ENCODE data around the gene ARHGEF16.

Gene ARHGEF16

DNA sequence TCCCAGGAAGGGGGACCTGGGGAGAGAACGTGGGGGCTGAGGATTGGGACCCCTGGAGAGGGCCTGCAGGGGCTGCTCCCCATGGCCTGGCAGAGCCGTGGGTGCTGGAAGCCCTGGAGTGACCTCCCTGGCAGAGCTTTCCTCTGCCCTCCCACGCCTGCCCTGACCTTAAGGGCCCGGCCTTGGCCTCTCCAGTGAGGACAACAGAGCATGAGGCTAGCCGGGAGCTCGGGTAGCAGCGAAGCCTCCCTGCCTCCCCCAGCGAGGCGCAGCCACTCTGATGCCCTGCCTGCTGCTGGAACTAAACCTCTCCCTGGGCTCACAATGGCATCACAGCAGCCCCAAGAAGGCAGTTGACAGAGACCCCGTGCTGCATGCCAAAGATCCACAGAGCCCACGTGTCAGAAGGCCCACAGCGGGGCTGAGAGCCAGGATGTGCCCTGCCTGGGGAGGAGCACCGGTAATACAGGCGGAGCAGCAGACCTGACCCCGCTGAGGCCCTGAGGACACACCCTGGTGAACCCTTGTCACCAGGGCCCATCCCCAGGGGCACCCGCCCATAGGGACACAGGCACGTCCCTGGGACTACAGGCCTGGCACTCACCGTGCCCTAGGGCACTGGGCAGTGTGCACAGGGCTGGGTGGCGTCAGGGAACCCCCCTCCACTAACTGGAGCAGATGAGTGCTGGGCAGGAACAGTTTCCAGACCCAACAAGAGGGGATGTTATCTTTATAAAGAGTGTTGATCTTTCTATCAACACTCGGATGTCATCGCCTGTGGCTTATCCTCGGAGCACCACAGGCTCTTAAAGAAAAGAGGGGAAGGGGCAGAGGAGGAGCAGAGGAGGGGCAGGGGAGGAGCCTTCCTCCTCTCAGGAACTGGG is 48.4 kb downstream of the ARHGEF16 start:
- no peak for DNase-seq (ENCODE audit: low spot score)

DNA sequence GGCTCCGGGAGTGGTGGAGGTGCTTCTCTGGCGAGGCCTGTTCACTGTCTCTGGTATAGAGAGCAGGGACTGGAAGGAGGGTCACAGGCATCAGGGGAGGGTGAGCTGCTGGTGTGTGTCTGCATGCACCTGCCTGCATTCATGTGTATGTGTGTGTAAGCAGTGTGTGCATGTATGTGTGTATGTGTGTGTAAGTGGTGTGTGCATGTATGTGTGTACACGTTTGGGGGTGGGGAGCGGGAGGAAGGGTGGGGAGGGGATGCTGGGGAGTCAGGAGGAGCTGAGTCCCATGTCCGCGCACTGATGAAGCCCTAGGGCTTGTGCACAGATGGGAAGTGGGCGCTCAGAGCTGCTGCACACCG is 49.0 kb downstream of the ARHGEF16 start:
- no peak for DNase-seq (ENCODE audit: low spot score)

DNA sequence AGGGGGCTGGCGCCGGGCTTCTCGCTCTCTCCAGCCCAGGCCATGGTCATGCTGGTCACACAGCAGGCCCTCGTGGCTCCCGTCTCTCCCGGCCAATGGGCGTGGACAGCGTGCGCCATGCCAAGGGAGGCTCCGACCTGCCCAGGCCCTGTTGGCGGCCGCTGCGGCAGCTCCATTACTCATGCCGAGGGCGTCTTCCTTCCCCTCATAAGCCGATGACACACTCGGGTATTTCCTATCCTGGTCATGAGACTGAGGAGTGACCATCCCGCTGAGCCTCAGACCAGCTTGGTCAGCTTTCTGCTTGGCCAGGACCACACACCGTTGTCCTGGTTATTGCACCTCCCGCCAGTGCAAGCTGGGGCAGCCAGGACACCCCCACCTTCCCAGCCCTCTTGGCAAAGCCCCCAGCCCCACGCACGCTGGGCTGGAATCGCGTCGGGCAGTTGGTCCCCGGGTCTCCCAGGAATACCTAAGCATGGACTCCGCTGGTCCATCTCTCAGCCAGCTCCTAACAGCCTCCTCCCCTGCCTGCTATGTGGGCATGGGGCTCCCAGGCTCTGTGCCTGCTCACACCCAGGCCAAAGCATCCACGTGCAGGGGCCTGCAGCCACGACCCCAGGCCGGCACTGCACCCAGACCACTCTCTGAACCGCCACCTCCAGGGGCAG is 49.8 kb downstream of the ARHGEF16 start:
- peak; percentile 93 for DNase-seq (ENCODE audit: low spot score)

DNA sequence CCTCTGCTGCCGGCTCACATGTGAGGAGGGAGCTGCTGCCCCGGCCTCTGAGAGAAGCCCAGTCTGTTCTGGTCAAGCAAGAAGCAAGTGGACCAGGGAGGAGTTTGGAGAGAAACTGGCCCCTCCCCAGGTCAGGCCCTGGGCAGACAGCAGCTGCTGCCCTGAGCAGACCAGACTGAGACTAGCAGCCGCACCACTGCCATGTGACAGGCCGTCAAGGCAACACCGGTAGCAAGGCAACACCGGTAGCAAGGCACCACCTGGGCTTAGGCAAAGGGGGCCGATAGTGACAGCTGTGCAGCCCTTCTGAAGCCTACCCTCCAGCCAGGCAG is 50.3 kb downstream of the ARHGEF16 start:
- no peak for DNase-seq (ENCODE audit: low spot score)

DNA sequence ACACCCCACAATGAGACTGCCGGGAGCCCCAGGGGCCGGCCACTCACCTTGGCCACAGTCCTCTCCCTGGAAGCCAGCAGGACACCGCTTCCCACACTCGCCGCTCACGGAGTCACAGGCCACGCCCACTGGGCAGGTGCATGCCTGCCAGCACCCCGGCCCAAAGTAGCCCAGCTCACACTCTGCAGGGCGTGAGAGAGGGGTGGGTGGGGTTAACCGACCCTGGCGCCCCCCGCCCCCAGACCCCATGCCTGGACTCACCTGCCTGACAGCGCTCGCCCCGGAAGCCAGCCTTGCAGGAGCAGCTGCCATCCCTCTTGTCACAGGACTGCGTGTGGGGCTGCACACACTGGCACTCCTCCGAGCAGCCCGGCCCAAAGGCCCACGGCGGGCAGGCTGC is 50.7 kb downstream of the ARHGEF16 start:
- no peak for DNase-seq (ENCODE audit: low spot score)

DNA sequence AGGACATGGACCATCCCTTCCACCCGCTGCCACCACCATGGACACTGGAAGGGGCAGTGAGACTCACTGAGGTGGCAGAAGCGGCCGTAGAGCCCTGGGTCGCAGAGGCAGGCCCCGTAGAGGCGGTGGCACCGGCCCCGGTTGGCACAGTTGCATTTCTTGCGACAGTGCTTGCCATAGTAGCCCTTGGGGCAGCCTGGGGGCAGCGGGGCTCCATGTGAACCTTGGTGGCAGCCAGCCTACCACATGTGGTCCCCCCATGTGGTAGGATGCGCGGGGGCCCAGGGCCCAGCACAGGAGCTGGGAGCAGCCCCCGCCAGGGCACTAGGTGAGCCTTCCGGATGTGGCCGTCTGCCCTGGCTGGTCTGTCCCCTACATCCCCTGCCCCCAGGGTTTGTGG is 51.6 kb downstream of the ARHGEF16 start:
- no peak for DNase-seq (ENCODE audit: low spot score)

DNA sequence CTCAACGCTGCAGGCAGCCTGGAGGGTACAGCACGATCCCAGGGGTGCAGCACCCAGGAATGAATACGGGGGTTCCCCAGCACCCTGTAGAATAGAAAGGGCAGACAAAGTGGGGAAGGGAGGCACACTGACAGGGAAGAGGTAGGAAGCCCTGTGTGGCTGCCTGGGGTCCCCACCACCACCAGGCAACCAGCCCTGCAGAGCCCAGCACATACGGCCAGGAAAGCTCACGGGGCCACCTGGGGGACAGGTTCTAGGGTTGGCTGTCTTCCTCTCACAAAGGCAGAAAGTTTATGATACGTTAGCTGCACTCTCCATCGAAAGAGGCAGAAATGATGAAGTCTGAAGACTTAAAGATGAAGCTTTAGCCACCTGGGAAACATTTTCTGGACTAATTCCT is 52.5 kb downstream of the ARHGEF16 start:
- no peak for DNase-seq (ENCODE audit: low spot score)

DNA sequence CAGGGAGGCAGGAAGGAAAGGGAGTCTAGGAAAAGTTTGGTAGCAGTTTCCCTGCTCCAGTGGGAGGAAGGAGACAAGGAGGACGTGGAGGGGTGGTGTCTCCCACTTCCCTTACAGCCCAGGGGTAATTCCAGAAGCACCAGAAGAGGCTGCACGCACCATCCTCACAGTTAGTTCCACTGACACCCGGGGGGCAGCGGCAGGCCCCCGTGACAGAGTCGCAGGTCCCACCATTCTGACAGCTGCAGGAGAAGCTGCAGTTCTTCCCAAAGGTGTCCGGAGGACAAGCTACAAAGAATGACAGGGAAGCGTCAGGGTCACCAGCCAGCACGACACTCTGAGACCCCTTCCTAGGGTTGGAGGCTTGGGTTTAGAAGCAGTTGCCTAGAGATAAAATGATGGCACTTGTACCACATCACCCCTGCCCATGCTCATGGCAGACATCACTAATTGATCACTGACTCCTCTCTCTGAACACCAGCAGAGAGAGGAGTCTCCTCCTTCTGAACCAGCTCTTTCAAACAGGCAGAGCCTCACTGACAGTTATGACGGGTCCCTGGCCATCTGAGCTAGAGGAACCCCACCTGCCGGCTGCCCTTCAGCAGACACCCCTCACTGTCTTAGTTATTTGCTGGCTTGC is 53.3 kb downstream of the ARHGEF16 start:
- no peak for DNase-seq (ENCODE audit: low spot score)

DNA sequence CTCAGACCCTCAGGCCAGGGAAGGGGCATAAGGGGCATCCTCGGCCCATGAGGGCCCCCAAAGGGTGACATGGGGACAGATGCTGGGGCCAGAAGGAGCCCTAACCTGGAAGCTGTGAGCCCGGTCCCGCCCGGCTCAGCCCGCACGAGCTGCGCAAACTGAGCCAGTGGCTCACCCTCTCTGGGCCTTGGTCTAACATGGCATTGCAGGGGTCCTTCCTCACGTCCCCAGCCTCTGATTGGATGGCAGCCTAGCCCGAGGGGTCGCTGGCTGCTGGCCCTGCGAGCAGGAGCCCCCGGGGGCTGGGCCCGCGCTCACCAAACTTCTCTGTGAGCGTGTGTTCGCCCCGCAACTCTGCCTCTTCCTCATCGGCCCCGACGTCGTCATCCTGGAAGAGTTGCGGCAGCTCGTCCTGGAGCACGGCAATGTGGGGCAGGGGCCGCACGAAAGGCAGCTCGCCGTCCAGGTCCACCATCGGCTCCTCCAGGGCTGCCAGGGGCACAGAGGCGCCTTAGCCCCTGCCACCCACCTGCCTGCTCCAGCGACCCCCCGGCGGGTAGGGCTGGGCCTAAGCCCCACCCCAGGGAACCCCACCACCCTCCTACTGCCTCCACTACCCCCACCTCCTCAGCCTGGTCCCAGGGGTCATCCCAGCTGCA is 54.4 kb downstream of the ARHGEF16 start:
- DNase-seq (ENCODE audit: low spot score): no peak

DNA sequence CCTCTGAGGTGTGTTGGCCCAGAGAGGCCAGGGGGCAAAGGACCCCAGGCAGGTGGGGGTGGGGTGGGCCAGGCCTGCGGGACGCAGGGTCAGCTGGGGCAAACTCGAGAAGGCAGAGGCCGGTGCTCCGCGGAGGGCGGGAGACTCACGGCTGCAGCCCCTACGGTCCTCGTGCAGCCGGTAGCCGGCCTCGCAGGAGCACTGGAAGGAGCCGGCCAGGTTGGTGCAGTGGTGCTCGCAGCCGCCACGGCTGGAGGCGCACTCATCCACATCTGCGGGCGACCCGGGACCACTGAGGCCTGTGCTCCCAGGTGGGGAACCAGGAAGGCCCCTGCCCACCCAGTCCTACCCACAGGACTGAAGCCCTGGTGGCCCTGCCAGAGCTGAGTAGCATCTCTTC is 55.3 kb downstream of the ARHGEF16 start:
- DNase-seq (ENCODE audit: low spot score): no peak

DNA sequence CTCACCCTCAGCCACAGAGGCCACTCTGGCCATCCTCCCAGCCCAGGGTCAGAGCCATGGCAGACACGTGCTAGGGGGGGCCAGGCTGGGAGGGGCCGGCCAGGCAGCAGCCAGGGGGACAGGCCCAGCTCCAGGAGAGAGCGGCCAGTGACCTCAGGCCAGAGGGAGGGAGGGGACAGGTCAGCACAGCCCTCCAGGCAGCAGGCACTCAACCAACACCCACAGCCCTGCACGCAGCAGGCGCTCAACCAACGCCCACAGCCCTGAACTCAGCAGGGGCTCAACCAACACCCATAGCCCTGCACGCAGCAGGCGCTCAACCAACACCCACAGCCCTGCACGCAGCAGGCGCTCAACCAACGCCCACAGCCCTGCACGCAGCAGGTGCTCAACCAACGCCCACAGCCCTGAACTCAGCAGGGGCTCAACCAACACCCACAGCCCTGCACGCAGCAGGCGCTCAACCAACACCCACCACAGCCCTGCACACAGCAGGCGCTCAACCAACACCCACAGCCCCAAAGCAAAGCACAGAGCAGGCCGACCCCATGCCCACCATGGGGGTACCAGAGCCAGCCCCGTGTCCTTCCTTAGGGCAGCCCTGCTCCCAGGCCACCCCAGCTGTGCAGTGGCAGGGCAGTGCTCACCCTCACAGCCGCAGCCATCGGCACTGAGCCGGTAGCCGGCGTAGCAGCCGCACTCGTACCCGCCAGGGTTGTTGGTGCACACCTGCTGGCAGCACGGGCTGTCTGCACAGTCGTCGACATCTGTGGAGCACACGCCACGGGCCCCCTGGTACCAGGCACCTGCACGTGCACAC is 55.9 kb downstream of the ARHGEF16 start:
- DNase-seq (ENCODE audit: low spot score): no peak

DNA sequence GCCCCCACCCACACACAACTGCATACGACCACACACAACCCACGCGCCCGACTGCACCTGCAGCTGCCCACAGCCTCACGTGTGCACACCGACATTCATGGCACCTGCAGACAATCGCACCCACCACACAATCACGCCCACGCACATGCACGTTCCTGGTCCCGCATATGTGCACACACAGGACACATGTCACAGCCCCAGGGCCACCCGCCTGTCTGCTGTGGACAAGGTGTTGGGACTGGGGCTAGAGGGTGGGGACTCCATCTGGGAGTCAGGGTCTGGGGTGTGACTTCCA is 56.4 kb downstream of the ARHGEF16 start:
- no peak for DNase-seq (ENCODE audit: low spot score)

DNA sequence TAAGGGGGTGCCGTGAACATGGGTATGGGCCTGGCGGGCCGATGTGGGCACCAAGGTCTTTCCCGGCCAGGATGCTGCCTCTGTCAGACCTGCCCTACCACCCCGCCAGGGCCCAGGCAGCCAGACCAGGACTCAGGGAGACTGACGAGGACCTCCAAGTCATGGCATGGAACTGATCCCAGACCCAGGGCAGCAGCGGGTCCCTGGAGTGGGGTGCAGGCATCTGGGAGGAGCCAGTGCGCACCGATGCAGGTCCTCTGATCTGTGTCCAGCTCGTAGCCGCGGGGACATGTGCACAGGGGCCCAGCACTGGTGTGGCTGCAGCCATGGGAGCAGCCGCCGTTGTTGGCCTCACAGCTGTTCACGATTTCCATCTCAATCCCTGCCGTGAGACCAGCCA is 56.8 kb downstream of the ARHGEF16 start:
- no peak for DNase-seq (ENCODE audit: low spot score)

DNA sequence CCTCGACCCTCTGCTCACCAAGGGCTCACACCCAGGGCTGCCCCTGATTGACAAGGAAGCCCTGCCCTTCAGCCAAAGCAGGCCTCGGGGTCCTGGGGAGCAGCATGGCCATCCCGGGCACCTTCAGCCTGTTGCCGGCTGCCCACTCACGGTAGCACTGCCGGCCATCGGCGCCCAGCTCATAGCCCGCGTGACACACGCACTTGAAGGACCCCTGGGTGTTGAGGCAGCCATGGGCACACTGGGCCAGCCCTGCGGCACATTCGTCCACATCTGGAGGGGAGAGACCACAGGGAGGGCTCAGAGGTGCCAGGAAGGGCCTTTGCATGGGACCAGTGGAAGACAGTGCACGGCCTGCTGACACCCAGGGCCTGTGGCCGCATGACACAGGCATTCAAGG is 57.4 kb downstream of the ARHGEF16 start:
- DNase-seq (ENCODE audit: low spot score): no peak

DNA sequence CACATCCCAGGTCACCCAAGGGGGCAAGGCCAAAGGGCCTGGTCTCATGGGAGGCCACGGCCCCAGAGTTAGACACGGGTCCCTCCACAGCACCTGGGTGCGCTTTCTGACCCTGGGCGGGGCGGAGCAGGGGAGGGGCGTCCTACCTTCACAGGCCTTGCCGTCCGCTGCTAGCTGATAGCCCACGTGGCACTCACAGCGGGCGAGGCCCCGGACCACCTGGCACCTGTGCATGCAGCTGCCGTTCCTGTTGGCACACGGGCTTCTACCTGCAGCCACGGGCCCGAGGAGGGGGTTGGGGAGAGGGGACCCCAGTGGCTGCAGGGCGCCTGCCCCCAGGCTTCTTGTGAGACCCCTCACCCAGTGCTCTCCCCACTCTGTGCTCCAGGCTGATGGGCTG is 59.9 kb downstream of the ARHGEF16 start:
- DNase-seq (ENCODE audit: low spot score): no peak

DNA sequence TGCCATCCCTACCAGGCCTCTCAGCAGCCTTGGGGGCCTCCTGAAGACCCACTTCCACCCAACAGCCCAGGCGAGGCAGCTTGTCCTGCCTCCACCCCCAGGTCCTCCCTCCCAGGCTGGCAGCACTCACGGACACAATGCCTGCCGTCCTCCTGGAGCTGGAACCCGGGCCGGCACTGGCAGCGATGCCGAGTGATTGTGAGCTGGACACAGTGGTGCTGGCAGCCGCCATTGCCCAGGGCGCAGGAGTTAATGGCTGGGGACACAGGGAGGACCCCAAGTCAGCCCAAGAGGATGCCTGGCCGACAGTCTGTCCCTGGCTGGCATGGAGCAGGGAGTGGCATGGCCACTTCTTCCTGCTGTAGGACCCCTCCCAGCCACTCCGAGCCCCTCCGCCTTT is 60.8 kb downstream of the ARHGEF16 start:
- DNase-seq (ENCODE audit: low spot score): no peak

DNA sequence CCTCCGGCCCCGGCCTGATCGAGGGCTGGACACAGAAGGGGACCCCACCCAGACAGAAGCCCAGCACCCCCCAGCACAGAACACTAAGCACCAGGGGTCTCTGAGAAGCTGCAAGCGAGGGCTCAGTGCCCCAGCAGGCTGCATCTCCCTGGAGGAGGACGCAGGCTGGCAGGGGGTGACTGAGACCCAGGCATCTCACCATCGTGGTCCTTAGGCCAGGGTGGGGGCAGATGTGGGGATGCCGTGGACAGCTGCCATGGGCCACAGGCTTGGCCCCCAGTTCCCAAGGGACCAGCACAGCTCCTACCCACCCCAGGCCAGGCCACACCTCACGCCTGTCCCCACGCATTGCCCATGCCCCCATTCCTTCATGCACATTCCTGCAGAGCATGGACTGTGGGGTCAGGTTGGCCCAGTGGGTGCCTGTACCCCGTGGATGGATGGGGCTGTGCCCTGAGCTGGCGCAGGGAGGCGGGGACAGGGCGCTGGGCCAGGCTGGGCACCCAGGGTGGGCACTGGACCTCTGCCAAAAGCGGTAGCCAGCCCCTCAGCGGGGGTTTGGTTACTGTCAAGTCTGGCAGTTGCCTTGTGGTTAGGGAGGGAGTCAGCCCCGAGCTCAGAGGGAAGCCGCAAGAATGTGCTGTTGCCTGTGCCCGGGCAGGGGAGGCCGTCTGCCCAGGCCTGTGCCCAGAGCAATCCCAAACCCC is 61.5 kb downstream of the ARHGEF16 start:
- no peak for DNase-seq (ENCODE audit: low spot score)

DNA sequence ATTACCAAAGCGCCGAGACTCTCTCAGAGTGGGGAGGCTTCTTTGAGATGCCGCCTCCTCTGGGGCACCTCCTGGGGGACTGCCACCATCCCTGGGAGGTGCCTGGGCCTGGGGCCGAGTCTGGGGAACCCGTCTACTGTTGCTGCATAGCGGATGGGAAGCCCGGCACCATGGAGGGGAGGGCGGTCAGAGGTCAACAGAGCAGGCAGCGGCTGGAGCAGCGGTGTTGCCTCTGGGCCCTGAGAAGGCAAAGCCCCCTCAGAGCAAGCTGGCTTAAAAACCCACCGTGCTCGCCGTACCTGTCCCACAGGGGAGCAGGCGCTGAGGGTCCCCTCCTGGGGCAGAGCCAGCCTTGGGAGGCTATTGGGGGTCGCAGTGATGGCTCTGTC is 62.0 kb downstream of the ARHGEF16 start:
- DNase-seq (ENCODE audit: low spot score): no peak

DNA sequence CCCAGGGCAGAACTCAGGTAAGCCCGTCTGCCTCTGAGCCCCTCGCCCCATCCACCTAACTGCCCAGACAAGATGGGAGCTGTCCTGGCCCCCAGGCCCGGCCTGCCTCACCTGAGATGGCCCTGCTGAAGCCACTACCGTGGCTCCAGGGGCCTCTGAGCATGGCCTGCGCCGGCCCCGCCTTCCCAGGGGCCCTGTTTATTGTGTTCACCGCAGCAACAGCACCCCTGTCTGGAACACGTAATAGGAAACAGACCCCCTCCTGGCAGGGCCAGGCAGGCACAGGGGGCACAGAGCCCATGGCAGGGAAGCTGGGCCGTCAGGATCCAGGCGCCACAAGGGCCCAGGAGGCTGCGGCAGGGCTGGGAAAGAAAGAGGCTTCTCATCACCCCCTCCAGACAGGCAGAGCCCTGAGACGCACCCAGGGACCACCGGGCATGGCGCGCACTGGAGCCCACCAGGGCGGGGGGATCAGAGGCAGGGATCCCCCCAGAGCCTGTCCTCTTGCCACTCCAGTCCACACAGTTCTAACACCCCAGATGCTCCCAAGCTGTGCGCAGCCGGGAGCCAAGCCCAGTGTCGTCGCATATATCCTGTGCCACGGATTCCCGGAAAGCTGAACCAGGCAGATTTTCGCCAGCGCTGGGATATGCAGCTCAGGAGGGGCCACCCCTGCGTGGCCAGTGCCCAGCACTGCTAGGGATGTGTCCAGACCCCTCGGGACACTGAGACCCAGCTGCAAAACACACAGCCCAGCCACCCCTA is 62.6 kb downstream of the ARHGEF16 start:
- no peak for DNase-seq (ENCODE audit: low spot score)

DNA sequence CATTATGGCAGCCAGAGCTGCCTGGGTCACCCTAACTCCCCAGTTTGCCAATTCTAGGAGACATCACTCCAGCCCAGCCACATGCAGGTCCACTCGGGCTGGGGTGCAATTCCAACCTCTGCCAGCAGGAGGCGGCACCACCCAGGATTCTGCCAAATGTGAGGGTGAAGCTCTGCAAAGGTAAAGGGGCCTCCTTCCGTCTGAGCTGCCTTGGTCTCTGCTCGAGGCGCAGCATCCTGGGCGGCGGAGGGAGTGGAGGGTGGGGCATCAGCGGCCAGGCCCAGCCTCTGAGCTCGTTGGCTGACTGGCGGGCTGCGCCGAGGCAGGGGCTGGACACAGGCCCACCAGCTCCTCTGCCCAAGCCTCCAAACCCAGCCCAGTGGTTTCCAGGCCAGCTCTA is 63.8 kb downstream of the ARHGEF16 start:
- no peak for DNase-seq (ENCODE audit: low spot score)

DNA sequence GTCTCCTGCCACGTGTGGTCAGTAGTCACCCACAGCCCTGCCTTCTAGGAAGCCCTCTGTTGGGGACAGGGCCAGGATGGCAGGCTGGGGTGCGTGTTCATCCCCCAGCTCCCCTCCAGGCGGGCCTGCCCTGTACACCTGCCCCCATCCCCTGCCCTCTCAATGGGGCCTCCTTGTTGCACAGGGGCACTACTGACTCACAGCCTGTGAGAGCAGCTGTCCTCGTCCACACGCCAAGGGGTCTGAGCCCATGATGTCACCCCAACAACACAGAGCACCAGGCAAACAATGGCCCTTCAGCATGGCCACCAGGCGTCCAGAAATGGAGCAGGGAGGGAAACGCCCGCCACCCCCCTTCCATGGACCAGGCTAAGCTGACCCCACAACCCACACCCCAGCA is 64.3 kb downstream of the ARHGEF16 start:
- no peak for DNase-seq (ENCODE audit: low spot score)
